HG03575 (cell line): ENCODE data around the gene RYR2.

Experiments used
- ATAC-seq: cut with Tn5 transposase; IDR thresholded peaks from one replicate; pipeline ENCODE4 v1.9.1; 2021; ENCODE audit not compliant: unreplicated experiment, insufficient number of reproducible peaks, low FRiP score; ENCODE audit errors: extremely low read depth

Gene RYR2

DNA sequence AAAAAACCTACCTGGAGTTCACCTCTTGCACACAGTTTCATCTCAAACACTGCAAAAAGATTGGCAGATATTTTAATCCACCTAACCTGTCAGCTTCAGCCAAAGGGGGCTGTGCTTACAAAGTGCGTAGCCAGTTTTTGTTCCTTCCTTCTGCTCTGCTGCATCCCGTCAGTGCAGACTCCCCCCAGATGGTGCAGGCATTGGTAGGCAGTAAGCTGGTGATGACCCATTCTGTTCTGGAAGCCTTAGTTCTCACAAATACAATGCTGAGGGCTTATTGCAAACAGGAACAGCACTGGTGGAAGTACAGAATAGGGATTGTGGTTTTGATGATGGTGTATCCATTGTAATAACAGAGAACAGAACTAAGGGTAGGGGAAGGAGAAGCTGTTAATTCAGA lies 239.5 kb downstream of the RYR2 start:
- ATAC-seq = no peak

DNA sequence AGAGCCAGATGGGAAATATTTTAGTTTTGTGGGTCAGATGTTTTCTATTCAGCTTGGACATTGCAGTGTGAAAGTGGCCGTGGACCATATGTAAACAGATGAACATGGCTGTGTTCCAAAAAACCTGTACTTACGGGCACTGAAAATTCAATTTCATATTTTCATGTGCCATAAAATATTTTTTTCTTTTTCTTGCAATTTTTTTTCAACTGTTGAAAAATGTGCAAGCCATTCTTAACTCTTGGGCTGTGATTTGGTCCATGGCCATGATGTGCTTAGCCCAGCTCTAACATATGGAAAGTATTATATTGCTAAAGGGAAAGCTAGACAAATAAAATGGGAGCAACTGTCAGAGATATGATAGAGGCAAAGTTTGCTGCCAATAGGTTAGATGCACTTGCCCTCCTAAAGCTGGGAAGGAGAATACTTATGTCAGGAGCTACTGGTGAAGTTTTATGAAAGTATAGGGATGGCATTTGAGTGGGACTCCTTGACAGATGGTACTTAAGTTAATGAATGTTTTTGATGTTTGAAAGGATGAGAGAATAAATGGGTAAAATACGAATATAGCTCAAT lies 240.3 kb downstream of the RYR2 start:
- no peak for ATAC-seq

- ATAC-seq = no peak
These were observed 246.0 kb downstream of the RYR2 start for GRCh38 chr1:237287876-237288521.

- no peak for ATAC-seq
These were observed 251.8 kb downstream of the RYR2 start for GRCh38 chr1:237293804-237294203.

- ATAC-seq = no peak
These were observed 254.9 kb downstream of the RYR2 start for GRCh38 chr1:237296861-237297260.

DNA sequence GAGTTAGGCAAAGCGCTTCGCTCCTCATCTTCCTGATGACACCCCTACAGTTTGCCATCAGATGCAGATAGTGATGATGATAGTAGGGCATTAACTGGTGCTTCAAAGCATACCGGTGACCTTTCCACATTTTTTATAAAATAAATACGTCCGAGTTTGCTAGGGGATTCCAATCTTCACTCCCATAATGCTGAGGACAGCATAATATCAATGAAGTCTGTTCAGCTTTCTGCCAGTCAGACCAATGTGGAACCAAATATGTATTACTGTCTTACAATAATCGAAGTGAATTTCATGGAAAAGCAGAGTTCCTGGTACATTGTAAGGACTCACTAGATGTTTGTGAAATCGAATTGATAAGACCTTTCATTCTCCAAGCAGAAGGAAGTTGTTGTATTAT lies 258.7 kb downstream of the RYR2 start:
- ATAC-seq = no peak

- no peak for ATAC-seq
These were observed 261.9 kb downstream of the RYR2 start for GRCh38 chr1:237303929-237304328.

DNA sequence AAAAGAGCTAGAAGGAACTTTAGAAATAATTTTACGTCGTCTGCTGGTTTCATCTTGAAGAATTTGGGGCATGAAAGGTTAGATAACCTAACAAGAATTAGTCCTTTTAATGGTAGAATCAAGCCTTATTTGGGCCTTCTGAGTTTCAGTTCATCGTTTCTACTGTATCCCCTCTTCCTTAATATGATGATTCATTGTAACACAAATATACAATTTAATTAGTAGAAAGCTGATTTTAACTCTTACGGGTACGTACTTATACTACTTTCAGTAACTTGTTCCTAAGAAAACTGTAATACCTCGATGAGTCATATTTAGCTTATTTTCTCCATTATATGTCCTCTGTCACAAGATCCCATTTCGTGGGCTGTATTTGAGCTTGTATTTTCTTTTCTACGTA lies 264.7 kb downstream of the RYR2 start:
- ATAC-seq = no peak

DNA sequence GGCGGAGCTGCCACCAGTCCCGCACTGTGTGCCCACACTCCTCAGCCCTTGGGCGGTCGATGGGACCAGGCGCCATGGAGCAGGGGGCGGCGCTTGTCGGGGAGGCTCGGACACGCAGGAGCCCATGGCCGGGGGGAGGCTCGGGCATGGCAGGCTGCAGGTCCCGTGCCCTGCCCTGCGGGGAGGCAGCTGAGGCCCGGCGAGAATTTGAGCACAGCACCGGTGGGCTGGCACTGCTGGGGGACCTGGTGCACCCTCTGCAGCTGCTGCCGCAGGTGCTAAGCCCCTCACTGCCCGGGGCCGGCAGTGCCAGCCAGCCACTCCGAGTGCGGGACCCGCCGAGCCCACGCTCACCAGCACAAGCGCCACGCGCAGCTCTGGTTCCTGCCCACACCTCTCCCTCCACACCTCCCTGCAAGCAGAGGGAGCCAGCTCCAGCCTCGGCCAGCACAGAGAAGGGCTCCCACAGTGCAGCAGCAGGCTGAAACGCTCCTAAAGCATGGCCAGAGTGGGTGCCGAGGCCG lies 267.7 kb downstream of the RYR2 start:
- no peak for ATAC-seq

DNA sequence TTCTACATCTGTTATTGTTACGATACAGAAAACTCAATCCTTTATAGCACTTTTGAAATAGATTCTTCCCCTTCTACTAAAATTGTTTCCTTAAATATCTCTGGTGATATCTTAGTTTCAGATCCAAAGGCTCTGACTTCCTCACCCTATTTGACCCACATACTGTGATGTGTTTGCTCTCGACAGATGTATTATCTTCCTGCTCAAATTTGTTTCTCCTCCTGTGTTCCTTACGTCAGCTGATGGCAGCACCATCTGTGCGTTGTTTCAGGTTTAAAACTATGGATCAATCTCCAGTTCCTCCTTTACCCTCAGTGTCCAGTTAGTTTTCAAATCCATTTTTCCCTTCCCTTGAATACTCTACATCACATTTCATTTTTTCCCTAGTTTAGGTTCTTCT lies 274.4 kb downstream of the RYR2 start:
- ATAC-seq = no peak

DNA sequence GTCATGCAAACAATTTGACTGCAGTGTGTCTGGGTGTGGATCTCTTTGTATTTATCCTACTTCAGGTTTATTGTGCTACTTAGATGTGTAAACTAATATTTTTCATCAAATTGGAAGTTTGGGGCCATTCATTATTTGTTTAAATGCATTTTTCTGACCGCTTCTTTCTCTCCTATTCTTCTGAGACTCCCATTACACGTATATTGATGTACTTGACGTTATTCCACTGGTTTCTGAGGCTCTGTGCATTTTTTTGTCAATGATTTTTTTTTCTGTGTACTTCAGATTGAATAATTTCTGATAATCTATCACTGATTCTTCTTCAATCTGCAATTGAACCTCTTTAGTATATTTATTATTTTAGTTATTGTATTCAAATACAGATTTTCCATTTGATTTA lies 276.8 kb downstream of the RYR2 start:
- no peak for ATAC-seq

- ATAC-seq = no peak
These were observed 278.9 kb downstream of the RYR2 start for GRCh38 chr1:237320890-237321289.

- ATAC-seq = no peak
These were observed 282.2 kb downstream of the RYR2 start for GRCh38 chr1:237324226-237324625.

GRCh38 chr1:237327061-237327460 lies 285.1 kb downstream of the RYR2 start:
- no peak for ATAC-seq

DNA sequence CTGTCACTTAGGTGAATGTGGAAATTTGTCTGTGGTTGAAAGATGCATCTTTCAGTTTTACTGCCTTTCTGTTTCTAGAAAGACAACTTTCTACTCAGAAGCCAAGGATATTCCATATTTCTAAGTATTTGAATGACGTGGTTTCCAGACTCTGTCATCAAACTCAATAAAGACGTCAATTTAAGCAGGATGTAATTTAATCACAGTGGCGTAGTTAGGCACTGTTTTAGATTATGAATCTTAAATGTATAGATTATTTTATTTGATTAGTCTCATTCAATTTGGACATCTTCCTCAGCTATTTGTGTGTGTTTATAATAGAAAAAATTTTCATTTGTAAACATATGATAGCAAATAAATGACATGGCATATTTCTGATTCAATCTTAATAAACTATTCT lies 298.9 kb downstream of the RYR2 start:
- no peak for ATAC-seq

GRCh38 chr1:237341391-237341790 lies 299.4 kb downstream of the RYR2 start:
- no peak for ATAC-seq

- no peak for ATAC-seq
These were observed 300.7 kb downstream of the RYR2 start for GRCh38 chr1:237342730-237343129.

GRCh38 chr1:237352747-237353146 lies 310.8 kb downstream of the RYR2 start:
- no peak for ATAC-seq

DNA sequence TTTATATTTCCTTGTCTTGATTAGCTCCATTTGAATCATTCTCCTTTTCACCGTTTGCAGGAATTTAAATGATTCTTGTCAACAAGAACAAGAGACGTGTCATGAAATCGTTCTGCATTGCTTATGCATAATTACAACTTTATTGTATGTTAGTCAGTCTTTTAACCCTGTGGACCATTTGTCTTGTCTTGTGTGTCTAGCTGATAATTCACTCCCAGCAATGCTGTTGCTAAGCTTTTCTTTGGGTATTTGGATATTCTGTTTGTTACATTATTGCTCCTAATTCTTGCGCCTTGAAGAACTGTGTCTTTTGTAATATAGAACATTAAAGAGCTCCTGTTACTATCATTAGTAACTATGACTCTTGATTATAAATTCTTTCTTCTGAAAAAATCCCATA lies 311.9 kb downstream of the RYR2 start:
- ATAC-seq = no peak

DNA sequence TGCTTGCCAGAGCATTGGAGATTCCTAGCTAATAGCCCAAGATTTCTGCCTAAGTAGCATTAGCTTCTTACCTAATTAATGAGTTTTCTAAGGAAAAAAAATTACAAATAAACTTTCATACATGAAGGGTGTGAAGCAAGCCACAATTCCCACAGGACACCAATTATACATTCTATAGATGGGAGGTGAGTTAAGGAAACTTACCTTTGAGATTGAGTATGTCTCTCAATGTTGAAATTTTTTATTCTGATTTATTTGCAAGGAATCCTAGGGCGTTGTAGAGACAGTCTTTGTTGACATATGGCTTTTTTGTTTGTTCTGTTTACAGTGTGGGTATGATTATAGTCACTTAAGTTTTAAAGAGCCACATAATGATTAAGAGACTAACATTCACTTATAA lies 313.0 kb downstream of the RYR2 start:
- no peak for ATAC-seq

DNA sequence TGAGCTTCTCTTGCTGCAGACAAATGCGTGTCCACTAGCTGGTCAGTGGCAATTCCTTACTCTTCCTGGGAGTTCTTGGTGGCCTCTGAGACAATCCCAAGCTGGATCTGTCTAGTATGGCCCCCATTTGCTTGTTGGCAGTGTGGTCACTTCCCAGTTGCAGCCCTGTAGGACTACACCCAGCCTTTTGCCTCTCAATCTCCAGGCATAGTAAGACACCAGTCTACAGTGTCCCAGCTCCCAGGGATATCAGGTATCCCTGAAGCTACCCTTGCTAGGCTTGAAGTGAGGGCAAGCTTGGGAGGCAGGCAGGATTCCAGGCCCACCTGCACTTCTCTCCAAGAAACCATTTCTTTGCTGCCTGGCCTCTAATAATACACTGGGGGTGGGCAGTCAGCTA lies 316.6 kb downstream of the RYR2 start:
- no peak for ATAC-seq
